ENCODE measurements around the gene AOPEP. TPM values are rescaled to one million over a fixed set of nuclear protein-coding genes. Genes with fewer than 3 reads are reported as not detected.

Gene AOPEP
- total and polyA plus RNA-seq, 2 of the 13 experiments (the other 11 are each of a cell fraction or from before 2014, with no cell fraction given), result 22.2 to 41.6 TPM

DNA sequence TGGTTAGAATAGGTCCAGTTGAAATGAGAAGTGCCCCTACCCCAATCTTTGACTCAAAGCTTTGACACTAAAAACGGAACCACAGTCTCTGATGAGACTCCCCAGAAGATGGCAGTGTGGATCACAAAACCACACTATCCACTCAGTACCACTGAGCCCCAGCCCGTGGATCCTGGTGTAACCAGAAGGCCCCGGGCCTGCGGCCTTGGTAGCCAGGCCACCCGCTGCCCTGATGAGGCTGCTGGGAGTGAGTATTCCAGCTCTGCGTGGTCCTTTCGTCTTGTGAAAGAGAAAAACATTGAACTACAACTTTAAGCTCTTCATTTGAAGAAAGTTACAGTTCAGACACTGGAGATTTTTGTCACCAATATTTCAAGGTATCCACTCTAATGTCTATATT is 45.0 kb upstream of the AOPEP start (continued):
- TF ChIP-seq MBNL3 (CRISPR knock-in tag; conservative IDR thresholded peaks at IDR 0.05), result no peak
- TF ChIP-seq HDAC2 (CRISPR knock-in tag; IDR thresholded peaks at IDR 0.05), result peak; percentile 32; the same call in 1 of the 2 replicates
- TF ChIP-seq HDAC1 (CRISPR knock-in tag; IDR thresholded peaks at IDR 0.05), result no peak
- no peak for TF ChIP-seq TBX3 (IDR thresholded peaks at IDR 0.05; ENCODE audit: borderline replicate concordance)
- no peak for TF ChIP-seq ZFP36L2 (CRISPR knock-in tag; IDR thresholded peaks at IDR 0.05)
- TF ChIP-seq, protein P1, sequence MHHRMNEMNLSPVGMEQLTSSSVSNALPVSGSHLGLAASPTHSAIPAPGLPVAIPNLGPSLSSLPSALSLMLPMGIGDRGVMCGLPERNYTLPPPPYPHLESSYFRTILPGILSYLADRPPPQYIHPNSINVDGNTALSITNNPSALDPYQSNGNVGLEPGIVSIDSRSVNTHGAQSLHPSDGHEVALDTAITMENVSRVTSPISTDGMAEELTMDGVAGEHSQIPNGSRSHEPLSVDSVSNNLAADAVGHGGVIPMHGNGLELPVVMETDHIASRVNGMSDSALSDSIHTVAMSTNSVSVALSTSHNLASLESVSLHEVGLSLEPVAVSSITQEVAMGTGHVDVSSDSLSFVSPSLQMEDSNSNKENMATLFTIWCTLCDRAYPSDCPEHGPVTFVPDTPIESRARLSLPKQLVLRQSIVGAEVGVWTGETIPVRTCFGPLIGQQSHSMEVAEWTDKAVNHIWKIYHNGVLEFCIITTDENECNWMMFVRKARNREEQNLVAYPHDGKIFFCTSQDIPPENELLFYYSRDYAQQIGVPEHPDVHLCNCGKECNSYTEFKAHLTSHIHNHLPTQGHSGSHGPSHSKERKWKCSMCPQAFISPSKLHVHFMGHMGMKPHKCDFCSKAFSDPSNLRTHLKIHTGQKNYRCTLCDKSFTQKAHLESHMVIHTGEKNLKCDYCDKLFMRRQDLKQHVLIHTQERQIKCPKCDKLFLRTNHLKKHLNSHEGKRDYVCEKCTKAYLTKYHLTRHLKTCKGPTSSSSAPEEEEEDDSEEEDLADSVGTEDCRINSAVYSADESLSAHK (CRISPR knock-in tag; IDR thresholded peaks at IDR 0.05; ENCODE audit: borderline replicate concordance), result no peak
- no peak for TF ChIP-seq ZNF879 (CRISPR knock-in tag; IDR thresholded peaks at IDR 0.05)
- no peak for TF ChIP-seq ZNF225 (CRISPR knock-in tag; IDR thresholded peaks at IDR 0.05)
- no peak for TF ChIP-seq ZNF180 (CRISPR knock-in tag; IDR thresholded peaks at IDR 0.05; ENCODE audit: borderline replicate concordance, low read depth)
- no peak for TF ChIP-seq CBFB (CRISPR knock-in tag; IDR thresholded peaks at IDR 0.05)
- no peak for TF ChIP-seq ZNF780A (CRISPR knock-in tag; IDR thresholded peaks at IDR 0.05)
- TF ChIP-seq, protein P2, sequence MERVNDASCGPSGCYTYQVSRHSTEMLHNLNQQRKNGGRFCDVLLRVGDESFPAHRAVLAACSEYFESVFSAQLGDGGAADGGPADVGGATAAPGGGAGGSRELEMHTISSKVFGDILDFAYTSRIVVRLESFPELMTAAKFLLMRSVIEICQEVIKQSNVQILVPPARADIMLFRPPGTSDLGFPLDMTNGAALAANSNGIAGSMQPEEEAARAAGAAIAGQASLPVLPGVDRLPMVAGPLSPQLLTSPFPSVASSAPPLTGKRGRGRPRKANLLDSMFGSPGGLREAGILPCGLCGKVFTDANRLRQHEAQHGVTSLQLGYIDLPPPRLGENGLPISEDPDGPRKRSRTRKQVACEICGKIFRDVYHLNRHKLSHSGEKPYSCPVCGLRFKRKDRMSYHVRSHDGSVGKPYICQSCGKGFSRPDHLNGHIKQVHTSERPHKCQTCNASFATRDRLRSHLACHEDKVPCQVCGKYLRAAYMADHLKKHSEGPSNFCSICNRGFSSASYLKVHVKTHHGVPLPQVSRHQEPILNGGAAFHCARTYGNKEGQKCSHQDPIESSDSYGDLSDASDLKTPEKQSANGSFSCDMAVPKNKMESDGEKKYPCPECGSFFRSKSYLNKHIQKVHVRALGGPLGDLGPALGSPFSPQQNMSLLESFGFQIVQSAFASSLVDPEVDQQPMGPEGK (CRISPR knock-in tag; IDR thresholded peaks at IDR 0.05), result 0 out of 2 replicates have a peak, but pooled peaks have one; percentile 20
- TF ChIP-seq RXRB (CRISPR knock-in tag; IDR thresholded peaks at IDR 0.05; ENCODE audit: borderline replicate concordance), result peak; percentile 24; the same call in 1 of the 2 replicates
- TF ChIP-seq KLF16 (CRISPR knock-in tag; IDR thresholded peaks at IDR 0.05), result 0 out of 4 replicates have a peak, but pooled peaks of 1 of the 2 experiments have one; percentile 61
- TF ChIP-seq SOX6 (IDR thresholded peaks at IDR 0.05), result no peak
- TF ChIP-seq SOX6 (CRISPR knock-in tag; IDR thresholded peaks at IDR 0.05), result 0 out of 2 replicates have a peak, but pooled peaks have one; percentile 35
- TF ChIP-seq SNAI1 (CRISPR knock-in tag; IDR thresholded peaks at IDR 0.05; ENCODE audit: borderline replicate concordance), result no peak
- TF ChIP-seq ZFP1 (CRISPR knock-in tag; IDR thresholded peaks at IDR 0.05), result 0 out of 2 replicates have a peak, but pooled peaks have one; percentile 31
- no peak for TF ChIP-seq ZNF777 (CRISPR knock-in tag; IDR thresholded peaks at IDR 0.05)
- peak; percentile 68; the same call in 1 of the 2 replicates for TF ChIP-seq MIXL1 (CRISPR knock-in tag; IDR thresholded peaks at IDR 0.05)
- TF ChIP-seq RELA (CRISPR knock-in tag; IDR thresholded peaks at IDR 0.05), result no peak
- no peak for TF ChIP-seq ZC3H4 (CRISPR knock-in tag; IDR thresholded peaks at IDR 0.05; ENCODE audit: borderline replicate concordance)
- TF ChIP-seq ZNF124 (CRISPR knock-in tag; IDR thresholded peaks at IDR 0.05), result no peak
- TF ChIP-seq ZFY (CRISPR knock-in tag; IDR thresholded peaks at IDR 0.05), result peak; percentile 79
- TF ChIP-seq ZNF660 (CRISPR knock-in tag; IDR thresholded peaks at IDR 0.05; ENCODE audit: borderline replicate concordance, low read depth), result no peak
- no peak for TF ChIP-seq ZBTB49 (CRISPR knock-in tag; IDR thresholded peaks at IDR 0.05; ENCODE audit: borderline replicate concordance)
